ENCODE measurements around the gene KL.

The KL gene

GRCh38 chr13:33092073-33092987, 76.1 kb downstream of the KL start:
- no peak for TF ChIP-seq FOXP2 (optimal IDR thresholded peaks at IDR 0.05; ENCODE audit: borderline replicate concordance, extremely low read depth, extremely low read length, insufficient read depth)
- no peak for TF ChIP-seq REST (IDR thresholded peaks at IDR 0.05; ENCODE audit: insufficient read depth in 1 of 2, low read depth in 2 of 2, low read length in 2 of 2)

- no peak for TF ChIP-seq FOXP2 (optimal IDR thresholded peaks at IDR 0.05; ENCODE audit: borderline replicate concordance, extremely low read depth, extremely low read length, insufficient read depth)
- TF ChIP-seq SIN3A (IDR thresholded peaks at IDR 0.05; ENCODE audit: borderline replicate concordance, insufficient read depth, low read length), result no peak
- no peak for TF ChIP-seq POLR2AphosphoS5 (IDR thresholded peaks at IDR 0.05; ENCODE audit: low read depth, low read length)
- TF ChIP-seq TAF1 (IDR thresholded peaks at IDR 0.05; ENCODE audit: borderline replicate concordance, insufficient read depth, low read length), result no peak
- TF ChIP-seq REST (IDR thresholded peaks at IDR 0.05; ENCODE audit: insufficient read depth in 1 of 2, low read depth in 2 of 2, low read length in 2 of 2), result no peak
Measured at GRCh38 chr13:33096886-33097605, 80.8 kb downstream of the KL start.

- TF ChIP-seq TAF1 (IDR thresholded peaks at IDR 0.05; ENCODE audit: borderline replicate concordance, insufficient read depth, low read length) (no peak), FOXP2 (optimal IDR thresholded peaks at IDR 0.05; ENCODE audit: borderline replicate concordance, extremely low read depth, extremely low read length, insufficient read depth) (no peak), REST (IDR thresholded peaks at IDR 0.05; ENCODE audit: insufficient read depth in 1 of 2, low read depth in 2 of 2, low read length in 2 of 2) (no peak), SIN3A (IDR thresholded peaks at IDR 0.05; ENCODE audit: borderline replicate concordance, insufficient read depth, low read length) (no peak), POLR2AphosphoS5 (IDR thresholded peaks at IDR 0.05; ENCODE audit: low read depth, low read length) (no peak)
Measured at GRCh38 chr13:33099860-33100259, 83.6 kb downstream of the KL start.

DNA sequence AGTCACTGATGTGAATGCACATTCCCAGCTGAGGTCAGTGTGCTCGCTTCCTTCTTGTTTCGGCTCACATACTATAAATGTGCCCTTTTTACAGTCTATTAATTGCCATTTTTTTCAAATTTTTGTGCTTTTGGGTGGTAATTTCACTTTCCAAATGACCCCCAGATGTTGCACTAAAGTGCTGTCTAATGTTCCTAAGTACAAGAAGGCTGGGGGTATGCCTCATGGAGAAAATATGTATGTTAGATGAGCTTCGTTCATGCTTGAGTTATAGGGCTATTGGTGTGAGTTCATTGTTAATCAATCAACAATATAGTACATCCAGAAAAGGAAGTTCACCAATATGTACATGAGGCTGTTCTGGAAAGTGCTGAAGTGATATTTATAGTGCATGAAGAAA, 84.7 kb downstream of the KL start:
- TF ChIP-seq SIN3A (IDR thresholded peaks at IDR 0.05; ENCODE audit: borderline replicate concordance, insufficient read depth, low read length) (no peak), POLR2AphosphoS5 (IDR thresholded peaks at IDR 0.05; ENCODE audit: low read depth, low read length) (no peak), REST (IDR thresholded peaks at IDR 0.05; ENCODE audit: insufficient read depth in 1 of 2, low read depth in 2 of 2, low read length in 2 of 2) (no peak), TAF1 (IDR thresholded peaks at IDR 0.05; ENCODE audit: borderline replicate concordance, insufficient read depth, low read length) (no peak), FOXP2 (optimal IDR thresholded peaks at IDR 0.05; ENCODE audit: borderline replicate concordance, extremely low read depth, extremely low read length, insufficient read depth) (no peak)

All from PFSK-1 (cell line).